OCI-LY1 (cell line): ENCODE measurements around the gene CYGB.

Source experiments
- CTCF ChIP-seq: fragments of 200-600 bp; sonication (generic), shearing (Covaris generic); IDR thresholded peaks from 2 replicates; pipeline ENCODE4 v1.5.1; 2017; ENCODE audit warnings: mild to moderate bottlenecking, antibody characterized with exemption, low read length, moderate library complexity, mixed read lengths
- EZH2 ChIP-seq: fragments of 200-600 bp; sonication (generic), shearing (Covaris generic); IDR thresholded peaks from 2 replicates; pipeline ENCODE4 v1.8.0; 2017; ENCODE audit warnings: borderline replicate concordance, mixed run types, mild to moderate bottlenecking, antibody characterized with exemption, low read length, moderate library complexity, mixed read lengths

DNA sequence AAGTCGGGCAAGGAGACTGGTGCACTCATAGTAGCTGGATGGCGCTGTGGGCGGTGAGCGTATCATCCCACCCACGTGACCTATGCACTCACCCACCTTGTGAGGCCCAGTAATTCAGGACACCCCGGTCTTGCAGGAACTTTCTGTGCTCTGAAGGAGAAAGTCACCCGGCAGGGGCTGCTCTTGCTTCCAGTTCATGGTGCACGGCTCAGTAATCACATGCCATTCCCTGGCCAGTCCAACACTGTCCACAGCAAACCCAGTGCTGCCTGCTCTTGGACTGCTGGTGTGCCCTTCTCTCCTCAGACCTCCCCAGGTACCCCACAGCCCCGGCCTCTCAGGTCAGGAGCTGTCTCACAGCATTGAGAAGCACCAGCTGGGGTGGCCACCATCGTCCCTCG, 19.9 kb downstream of the CYGB start:
- TF ChIP-seq CTCF = no peak
- TF ChIP-seq EZH2 = no peak
